GM23248 (cell line): ENCODE measurements around the gene AFF3. TPM values are rescaled to one million over a fixed set of nuclear protein-coding genes. Genes with fewer than 3 reads are reported as not detected.

Experiments used
- DNase-seq: peaks from one replicate; pipeline ENCODE4 v3.0.0-alpha.2; 2015
- H2AFZ ChIP-seq: fragments of 200-600 bp; sonication (generic); 2 replicates; pipeline ENCODE4 v1.6.1; 2016; ENCODE audit warnings: antibody characterized with exemption
- H3F3A ChIP-seq: fragments of 200-600 bp; sonication (generic); 2 replicates; pipeline ENCODE4 v1.6.1; 2016; ENCODE audit warnings: mild to moderate bottlenecking, antibody characterized with exemption, mixed run types; ENCODE audit not compliant: insufficient read depth
- H3K27ac ChIP-seq: fragments of 200-600 bp; sonication (generic); 2 replicates; pipeline ENCODE4 v1.5.1; 2016; ENCODE audit warnings: mild to moderate bottlenecking
- H3K27me3 ChIP-seq: fragments of 200-600 bp; sonication (generic); replicated peaks from 2 replicates; pipeline ENCODE4 v1.6.1; 2016; ENCODE audit warnings: mild to moderate bottlenecking; ENCODE audit not compliant: insufficient read depth
- H3K36me3 ChIP-seq: fragments of 200-600 bp; sonication (generic); 2 replicates; pipeline ENCODE4 v1.6.1; 2016; ENCODE audit warnings: low read depth, mild to moderate bottlenecking
- H3K4me1 ChIP-seq: fragments of 200-600 bp; sonication (generic); 2 replicates; pipeline ENCODE4 v1.6.1; 2016; ENCODE audit warnings: mild to moderate bottlenecking; ENCODE audit not compliant: insufficient read depth
- H3K4me2 ChIP-seq: fragments of 200-600 bp; sonication (generic); one replicate; pipeline ENCODE4 v1.6.1; 2016; ENCODE audit warnings: mild to moderate bottlenecking; ENCODE audit not compliant: unreplicated experiment
- H3K4me3 ChIP-seq: fragments of 200-600 bp; sonication (generic); 2 replicates; pipeline ENCODE4 v1.5.1; 2016; ENCODE audit warnings: mild to moderate bottlenecking
- H3K79me2 ChIP-seq: fragments of 200-600 bp; sonication (generic); 2 replicates; pipeline ENCODE4 v1.6.1; 2016; ENCODE audit warnings: mild to moderate bottlenecking; ENCODE audit not compliant: insufficient read depth
- H3K9ac ChIP-seq: fragments of 200-600 bp; sonication (generic); 2 replicates; pipeline ENCODE4 v1.6.1; 2016; ENCODE audit warnings: mild to moderate bottlenecking
- H3K9me2 ChIP-seq: fragments of 200-600 bp; sonication (generic); 2 replicates; pipeline ENCODE4 v1.6.1; 2016; ENCODE audit warnings: mixed run types, mild to moderate bottlenecking, moderate library complexity; ENCODE audit not compliant: insufficient read depth
- H3K9me3 ChIP-seq: fragments of 200-600 bp; sonication (generic); one replicate; pipeline ENCODE4 v1.6.1; 2017; ENCODE audit warnings: low read depth
- H4K20me1 ChIP-seq: fragments of 200-600 bp; sonication (generic); 2 replicates; pipeline ENCODE4 v1.6.0; 2016; ENCODE audit not compliant: insufficient read depth
- EZH2 ChIP-seq: fragments of 200-600 bp; sonication (generic); IDR thresholded peaks from 2 replicates; pipeline ENCODE4 v1.6.1; 2018; ENCODE audit warnings: antibody characterized with exemption, mild to moderate bottlenecking; ENCODE audit not compliant: insufficient read depth, poor library complexity, severe bottlenecking
- EZH2phosphoT487 ChIP-seq: fragments of 200-600 bp; sonication (generic); IDR thresholded peaks from 2 replicates; pipeline ENCODE4 v1.6.1; 2018; ENCODE audit warnings: antibody characterized with exemption, moderate library complexity, mild to moderate bottlenecking, low read depth; ENCODE audit not compliant: insufficient read depth
- WGBS, 2 experiments: methylation state at CpG; one replicate each; pipeline ENCODE4 v1.1.6; 2015 to 2017; ENCODE audit warnings: low lambda C conversion rate in 2 of 2, low coverage in 1 of 2; ENCODE audit errors: missing lambda C conversion rate in 2 of 2; 5-methylcytosine and 5-hydroxymethylcytosine counted together
- in situ Hi-C: fragments of 300-500 bp; cut with MboI; formaldehyde crosslinking; loops from 2 replicates; pipeline ENCODE4 v1.15.0; 2020
- polyA plus RNA-seq: library from polyadenylated mRNA; unstranded; fragments of >200 nt; fragmentation: Nextera tagmentation; extraction: Ambion mirVana; gene quantifications from 2 replicates; pipeline ENCODE4 v1.2.1, GENCODE V29; 2016
- total RNA-seq: library from RNA; depleted of rRNA; stranded (reverse); fragments of >200 nt; shearing (Covaris generic); gene quantifications from 2 replicates; pipeline ENCODE4 v1.2.3, GENCODE V29; 2014

Gene AFF3
- total and polyA plus RNA-seq, 2 experiments from 2014 or later = 0.56 to 0.86 TPM

- Histone ChIP-seq H3F3A (no peaks in the 10 kb centered on the region), H3K36me3 (no peaks in the 10 kb centered on the region), H3K9me2 (no peaks in the 10 kb centered on the region), H3K9me3 (no peaks in the 10 kb centered on the region), H4K20me1 (no peaks in the 10 kb centered on the region), H3K27me3 (no peaks in the 10 kb centered on the region), H3K4me3 (no peak overlapping the region), H3K4me2 (no peak overlapping the region), H2AFZ (no peak overlapping the region), H3K4me1 (no peaks in the 10 kb centered on the region), H3K27ac (no peak overlapping the region), H3K79me2 (no peaks in the 10 kb centered on the region), H3K9ac (no peak overlapping the region)
- no peak for TF ChIP-seq EZH2phosphoT487
- TF ChIP-seq EZH2 = no peak
- in situ Hi-C loops = no loop called here
- WGBS, 2 experiments = 52 to 55% methylated on average over 5 of the region's 5 CpGs
- DNase-seq = no peak
These were observed 253.8 kb downstream of the AFF3 start for GRCh38 chr2:99888617-99889016.

GRCh38 chr2:99886418-99886817 is 256.0 kb downstream of the AFF3 start:
- Histone ChIP-seq H3K9me2 (no peaks in the 10 kb centered on the region), H3K27ac (no peak overlapping the region), H3F3A (no peaks in the 10 kb centered on the region), H3K9me3 (no peaks in the 10 kb centered on the region), H2AFZ (no peak overlapping the region), H3K79me2 (no peaks in the 10 kb centered on the region), H4K20me1 (no peaks in the 10 kb centered on the region), H3K36me3 (no peaks in the 10 kb centered on the region), H3K4me2 (no peak overlapping the region), H3K27me3 (no peaks in the 10 kb centered on the region), H3K4me3 (no peak overlapping the region), H3K4me1 (peaks cover 10% of the 10 kb centered on the region), H3K9ac (no peak overlapping the region)
- in situ Hi-C loops = no loop called here
- WGBS, 2 experiments = 84 to 90% methylated on average over 3 of the region's 3 CpGs
- TF ChIP-seq EZH2 (no peak), EZH2phosphoT487 (no peak)
- no peak for DNase-seq

GRCh38 chr2:99883358-99883757 is 259.0 kb downstream of the AFF3 start:
- Histone ChIP-seq H3K79me2 (no peaks in the 10 kb centered on the region), H3K4me2 (no peak overlapping the region), H3K4me3 (no peak overlapping the region), H3F3A (peaks cover 17% of the 10 kb centered on the region), H3K27me3 (no peaks in the 10 kb centered on the region), H2AFZ (no peak overlapping the region), H3K4me1 (peaks cover 32% of the 10 kb centered on the region), H3K9me3 (no peaks in the 10 kb centered on the region), H3K9me2 (no peaks in the 10 kb centered on the region), H4K20me1 (no peaks in the 10 kb centered on the region), H3K27ac (no peak overlapping the region), H3K36me3 (no peaks in the 10 kb centered on the region), H3K9ac (no peak overlapping the region)
- in situ Hi-C loops = no loop called here
- DNase-seq = no peak
- no peak for TF ChIP-seq EZH2phosphoT487
- no peak for TF ChIP-seq EZH2
- 90 to 91% methylated on average over 4 of the region's 4 CpGs for WGBS, 2 experiments

GRCh38 chr2:99881901-99882591 is 260.3 kb downstream of the AFF3 start:
- Histone ChIP-seq H3K9ac (no peak overlapping the region), H3K4me2 (no peak overlapping the region), H3K9me3 (no peaks in the 10 kb centered on the region), H4K20me1 (no peaks in the 10 kb centered on the region), H3K27me3 (no peaks in the 10 kb centered on the region), H3K4me3 (no peak overlapping the region), H3F3A (peaks cover 17% of the 10 kb centered on the region), H3K79me2 (no peaks in the 10 kb centered on the region), H3K9me2 (0 out of 2 replicates have a peak, but pooled peaks cover 4% of the 10 kb centered on the region), H3K27ac (no peak overlapping the region), H2AFZ (0 out of 2 replicates have a peak overlapping the region, but pooled peaks have one; percentile 9), H3K36me3 (no peaks in the 10 kb centered on the region), H3K4me1 (peaks cover 32% of the 10 kb centered on the region)
- 46 to 51% methylated on average over 5 of the region's 5 CpGs for WGBS, 2 experiments
- no peak for TF ChIP-seq EZH2phosphoT487
- no peak for TF ChIP-seq EZH2
- DNase-seq = peak; percentile 13
- in situ Hi-C loops = no loop called here

- no peak for DNase-seq
- Histone ChIP-seq H3K9me2 (0 out of 2 replicates have a peak, but pooled peaks cover 4% of the 10 kb centered on the region), H3K9ac (no peak overlapping the region), H4K20me1 (no peaks in the 10 kb centered on the region), H3K4me2 (no peak overlapping the region), H3K4me3 (no peak overlapping the region), H2AFZ (no peak overlapping the region), H3K36me3 (no peaks in the 10 kb centered on the region), H3K9me3 (no peaks in the 10 kb centered on the region), H3K79me2 (no peaks in the 10 kb centered on the region), H3F3A (peaks cover 17% of the 10 kb centered on the region), H3K4me1 (peaks cover 32% of the 10 kb centered on the region), H3K27me3 (no peaks in the 10 kb centered on the region), H3K27ac (no peak overlapping the region)
- 97 to 98% methylated on average over 3 of the region's 3 CpGs for WGBS, 2 experiments
- in situ Hi-C loops = no loop called here
- TF ChIP-seq EZH2 (no peak), EZH2phosphoT487 (no peak)
These were observed 261.5 kb downstream of the AFF3 start for GRCh38 chr2:99880964-99881294.
